Measurements from ENCODE around the gene RB1. TPM values are rescaled to one million over a fixed set of nuclear protein-coding genes. Genes with fewer than 3 reads are reported as not detected.

Gene RB1
- total and polyA plus RNA-seq, 2 donors (not counting 3 experiments of a cell fraction or from before 2014, with no cell fraction given): 8.0 to 41.2 TPM

GRCh38 chr13:48405875-48406274, 102.3 kb downstream of the RB1 start:
- BruUV-seq (replicated peaks): no TSS peak

More at GRCh38 chr13:48405875-48406274, 102.3 kb downstream of the RB1 start:
- Histone ChIP-seq H3K9me1 (replicated peaks; ENCODE audit: control insufficient read depth, extremely low read depth, insufficient read depth, low read length) (no peaks in the 10 kb centered on the region), H4K20me1 (replicated peaks; ENCODE audit: control insufficient read depth, extremely low read depth, insufficient read depth, low read length) (no peaks in the 10 kb centered on the region), H3K36me3 (ENCODE audit: control insufficient read depth in 2 of 2, extremely low read depth in 1 of 2, insufficient read depth in 2 of 2, low read length in 2 of 2) (no peaks in the 10 kb centered on the region), H3K4me2 (ENCODE audit: insufficient read depth, low read length) (no peak overlapping the region), H3K4me3 (replicated peaks in 1 of 3; ENCODE audit: insufficient read depth in 1 of 3, low read depth in 1 of 3, low read length in 3 of 3) (no peak overlapping the region), H3K9ac (replicated peaks; ENCODE audit: extremely low read depth, insufficient read depth, low read length) (no peak overlapping the region), H3K4me1 (ENCODE audit: control insufficient read depth, extremely low read depth, insufficient read depth, low read length) (peaks cover 21% of the 10 kb centered on the region), H2AFZ (ENCODE audit: low read depth, low read length) (no peak overlapping the region), H3K79me2 (ENCODE audit: control insufficient read depth, insufficient read depth, low read length) (peaks cover 10% of the 10 kb centered on the region), H3K27ac (ENCODE audit: insufficient read depth, low read depth, low read length) (no peak overlapping the region), H3K27me3 (ENCODE audit: control insufficient read depth in 2 of 2, insufficient read depth in 2 of 2, low read length in 2 of 2) (no peaks in the 10 kb centered on the region), H3K9me3 (replicated peaks; ENCODE audit: control insufficient read depth, insufficient read depth, low read length) (no peaks in the 10 kb centered on the region)
- dilution Hi-C loops (cut with MboI; ENCODE audit: extremely low pct_ligation_motif_present, low sequenced_read_pairs) (no loop called here), intact Hi-C loops (cut with micrococcal nuclease) (no loop called here)
- FAIRE-seq: no peak
- TF ChIP-seq POLR2AphosphoS5 (IDR thresholded peaks at IDR 0.05; ENCODE audit: insufficient read depth, low read depth, low read length) (no peak), MYC (IDR thresholded peaks at IDR 0.05; ENCODE audit: low read depth, low read length) (no peak), EZH2 (IDR thresholded peaks at IDR 0.05; ENCODE audit: borderline replicate concordance, low read depth, low read length, severe bottlenecking) (no peak), POLR2A (IDR thresholded peaks at IDR 0.05; ENCODE audit: low read depth, low read length) (no peak), GATA2 (IDR thresholded peaks at IDR 0.05; ENCODE audit: insufficient read depth, insufficient read length, low read depth, low read length) (no peak), JUN (IDR thresholded peaks at IDR 0.05; ENCODE audit: borderline replicate concordance, insufficient read depth, insufficient read length, low read depth) (no peak), FOS (IDR thresholded peaks at IDR 0.05; ENCODE audit: borderline replicate concordance, insufficient read depth, low read length) (no peak)
- TF ChIP-seq, protein P1, sequence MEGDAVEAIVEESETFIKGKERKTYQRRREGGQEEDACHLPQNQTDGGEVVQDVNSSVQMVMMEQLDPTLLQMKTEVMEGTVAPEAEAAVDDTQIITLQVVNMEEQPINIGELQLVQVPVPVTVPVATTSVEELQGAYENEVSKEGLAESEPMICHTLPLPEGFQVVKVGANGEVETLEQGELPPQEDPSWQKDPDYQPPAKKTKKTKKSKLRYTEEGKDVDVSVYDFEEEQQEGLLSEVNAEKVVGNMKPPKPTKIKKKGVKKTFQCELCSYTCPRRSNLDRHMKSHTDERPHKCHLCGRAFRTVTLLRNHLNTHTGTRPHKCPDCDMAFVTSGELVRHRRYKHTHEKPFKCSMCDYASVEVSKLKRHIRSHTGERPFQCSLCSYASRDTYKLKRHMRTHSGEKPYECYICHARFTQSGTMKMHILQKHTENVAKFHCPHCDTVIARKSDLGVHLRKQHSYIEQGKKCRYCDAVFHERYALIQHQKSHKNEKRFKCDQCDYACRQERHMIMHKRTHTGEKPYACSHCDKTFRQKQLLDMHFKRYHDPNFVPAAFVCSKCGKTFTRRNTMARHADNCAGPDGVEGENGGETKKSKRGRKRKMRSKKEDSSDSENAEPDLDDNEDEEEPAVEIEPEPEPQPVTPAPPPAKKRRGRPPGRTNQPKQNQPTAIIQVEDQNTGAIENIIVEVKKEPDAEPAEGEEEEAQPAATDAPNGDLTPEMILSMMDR (IDR thresholded peaks at IDR 0.05; ENCODE audit: extremely low read depth in 1 of 2, insufficient read depth in 1 of 2, low read depth in 1 of 2, low read length in 2 of 2): no peak
- TF ChIP-seq, protein P2, sequence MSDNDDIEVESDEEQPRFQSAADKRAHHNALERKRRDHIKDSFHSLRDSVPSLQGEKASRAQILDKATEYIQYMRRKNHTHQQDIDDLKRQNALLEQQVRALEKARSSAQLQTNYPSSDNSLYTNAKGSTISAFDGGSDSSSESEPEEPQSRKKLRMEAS (IDR thresholded peaks at IDR 0.05; ENCODE audit: insufficient read depth, insufficient read length): no peak
- ChIA-PET CTCF (no interaction called here), POLR2A (no interaction called here)
- no peak for DNase-seq (ENCODE audit: low read depth, low spot score)

Data from endothelial cell of umbilical vein (primary cell).